ENCODE results near the gene SUPT5H. TPM values are rescaled to one million over a fixed set of nuclear protein-coding genes. Genes with fewer than 3 reads are reported as not detected.

Gene SUPT5H
- total RNA-seq, 1 donor from 2014 or later: 79.9 TPM

DNA sequence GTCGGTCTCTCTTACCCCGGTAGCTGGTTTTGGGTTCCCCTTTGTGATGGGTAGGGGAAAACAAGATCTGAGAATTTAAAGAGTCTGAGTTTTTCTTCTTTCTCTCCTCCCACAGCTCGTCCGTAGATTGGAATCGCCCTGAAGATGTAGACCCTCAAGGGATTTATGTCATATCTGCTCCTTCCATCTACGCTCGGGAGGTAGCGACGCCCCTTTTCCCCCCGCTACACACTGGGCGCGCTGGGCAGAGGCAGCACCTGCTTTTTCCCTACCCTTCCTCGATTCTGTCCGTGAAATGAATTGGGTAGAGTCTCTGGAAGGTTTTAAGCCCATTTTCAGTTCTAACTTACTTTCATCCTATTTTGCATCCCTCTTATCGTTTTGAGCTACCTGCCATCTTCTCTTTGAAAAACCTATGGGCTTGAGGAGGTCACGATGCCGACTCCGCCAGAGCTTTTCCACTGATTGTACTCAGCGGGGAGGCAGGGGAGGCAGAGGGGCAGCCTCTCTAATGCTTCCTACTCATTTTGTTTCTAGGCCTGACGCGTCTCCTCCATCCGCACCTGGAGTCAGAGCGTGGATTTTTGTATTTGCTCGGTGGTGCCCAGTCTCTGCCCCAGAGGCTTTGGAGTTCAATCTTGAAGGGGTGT is 62.5 kb downstream of the SUPT5H start:
- intact Hi-C loops (cut with DNase I): no loop called here
- no peak for DNase-seq (ENCODE audit: low spot score)

DNA sequence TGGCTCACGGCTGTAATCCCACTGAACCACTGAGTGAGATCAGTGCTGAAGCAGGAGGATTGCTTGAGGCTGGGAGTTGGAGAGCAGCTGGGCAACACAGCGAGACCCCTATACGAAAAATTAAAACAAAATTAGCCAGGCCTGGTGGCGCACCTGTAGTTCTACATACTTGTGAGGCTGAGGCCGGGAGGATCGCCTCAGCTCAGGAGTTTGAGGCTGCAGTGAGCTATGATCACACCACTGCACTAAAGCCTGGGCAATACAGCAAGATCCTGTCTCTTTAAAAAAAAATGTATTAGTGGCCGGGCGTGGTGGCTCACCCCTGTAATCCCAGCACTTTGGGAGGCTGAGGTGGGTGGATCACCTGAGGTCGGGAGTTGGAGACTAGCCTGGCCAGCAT is 63.2 kb downstream of the SUPT5H start:
- intact Hi-C loops (cut with DNase I): no loop called here
- no peak for DNase-seq (ENCODE audit: low spot score)

DNA sequence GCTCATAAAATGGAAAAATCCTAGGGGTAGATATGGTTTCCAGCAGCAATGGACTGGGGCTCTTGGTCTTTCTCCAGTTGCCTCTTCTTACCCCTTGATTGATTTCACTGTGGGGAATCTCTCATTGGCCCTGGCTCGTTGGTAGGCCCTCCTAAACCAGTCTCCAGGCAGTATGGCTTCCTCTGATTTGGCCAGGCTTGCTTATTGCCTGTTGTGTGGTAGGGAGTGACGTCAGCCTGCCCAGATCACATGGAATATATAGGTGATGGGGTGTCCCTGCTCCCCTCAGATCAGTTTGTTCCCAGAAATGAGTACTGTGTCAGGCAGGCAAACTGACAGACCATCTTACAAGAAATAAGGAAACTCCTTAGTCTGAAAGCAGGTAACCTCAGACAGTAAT is 63.9 kb downstream of the SUPT5H start:
- intact Hi-C loops (cut with DNase I): no loop called here
- DNase-seq (ENCODE audit: low spot score): no peak

DNA sequence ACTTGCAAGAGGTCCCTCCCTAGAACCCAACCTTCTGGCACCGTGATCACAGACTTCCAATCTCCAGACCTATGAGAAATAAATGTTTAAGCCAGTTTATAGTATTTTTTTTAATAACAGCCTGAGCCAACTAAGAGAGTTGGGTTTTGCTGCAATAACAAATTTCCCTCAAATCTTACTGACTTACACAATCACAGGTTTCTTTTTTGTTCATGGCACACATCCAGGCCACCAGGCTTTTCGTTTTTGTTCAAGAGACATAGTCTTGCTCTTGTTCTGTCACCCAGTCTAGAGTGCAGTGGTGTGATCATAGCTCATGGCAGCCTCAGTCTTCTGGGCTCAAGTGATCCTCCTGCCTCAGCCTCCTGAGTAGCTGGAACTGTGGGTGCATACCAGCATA is 67.6 kb downstream of the SUPT5H start:
- intact Hi-C loops (cut with DNase I): no loop called here

DNA sequence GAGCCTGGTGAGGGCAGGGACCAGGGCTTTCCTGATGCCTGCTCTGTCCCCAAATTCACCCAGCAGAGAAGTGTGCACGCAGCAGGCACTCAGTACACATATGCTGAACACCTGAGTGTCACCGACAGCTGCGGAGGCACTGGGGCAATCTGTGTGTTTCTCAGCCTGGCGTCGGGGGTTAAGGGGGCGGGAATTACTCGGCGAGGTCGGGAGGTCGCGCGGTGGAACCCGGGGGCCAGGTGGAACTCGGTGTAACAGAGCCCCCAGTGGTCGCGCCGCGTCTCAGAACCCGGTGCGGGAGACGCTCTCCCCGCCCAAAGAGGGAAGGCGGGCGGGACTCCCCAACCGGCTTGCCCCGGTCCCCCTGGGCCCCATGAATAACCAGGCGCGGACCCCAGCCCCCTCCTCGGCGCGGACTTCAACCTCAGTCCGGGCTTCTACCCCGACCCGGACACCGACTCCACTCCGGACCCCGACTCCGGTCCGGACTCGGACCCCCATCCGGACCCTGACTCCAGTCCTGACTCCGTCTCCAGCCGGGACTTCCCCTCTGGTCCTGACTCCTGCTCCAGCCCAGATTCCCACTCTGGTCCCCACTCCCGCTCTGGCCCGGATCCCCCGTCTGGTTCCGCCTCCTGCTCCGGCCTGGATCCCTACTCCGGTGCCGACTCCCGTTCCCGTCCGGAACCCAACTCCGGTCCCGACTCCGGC is 69.6 kb downstream of the SUPT5H start, which contains the start of gene SELENOV:
SELENOV (plus strand) TSS at position 300 of the 711 bp plus-strand sequence; CDS start at position 374, 74 bp downstream.
- intact Hi-C loops (cut with DNase I): no loop called here
- DNase-seq (ENCODE audit: low spot score): no peak

More for the DNA sequence above, 67.6 kb downstream of the SUPT5H start:
- DNase-seq (ENCODE audit: low spot score): no peak

DNA sequence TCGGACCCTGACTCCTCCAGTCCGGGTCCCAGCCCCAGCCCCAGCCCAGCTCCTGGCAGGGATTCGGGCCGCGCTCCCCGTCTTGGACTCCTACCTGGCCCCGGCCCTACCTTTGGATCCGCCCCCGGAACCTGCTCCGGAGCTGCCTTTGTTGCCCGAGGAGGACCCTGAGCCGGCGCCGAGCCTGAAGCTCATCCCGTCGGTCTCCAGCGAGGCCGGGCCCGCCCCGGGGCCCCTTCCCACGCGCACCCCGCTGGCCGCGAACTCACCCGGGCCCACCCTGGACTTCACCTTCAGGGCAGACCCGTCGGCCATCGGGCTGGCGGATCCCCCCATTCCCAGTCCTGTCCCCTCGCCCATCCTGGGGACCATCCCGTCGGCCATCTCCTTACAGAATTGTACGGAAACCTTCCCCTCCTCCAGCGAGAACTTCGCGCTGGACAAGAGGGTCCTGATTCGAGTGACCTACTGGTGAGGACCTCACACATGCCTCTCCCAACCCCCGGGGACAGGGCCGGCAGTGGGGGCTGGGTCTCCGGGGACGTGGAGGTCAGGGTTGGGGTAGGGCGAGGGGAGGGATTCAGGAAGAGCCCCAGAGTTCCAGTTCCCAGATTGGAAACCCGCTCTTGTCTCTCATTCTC is 70.3 kb downstream of the SUPT5H start:
- intact Hi-C loops (cut with DNase I): no loop called here
- no peak for DNase-seq (ENCODE audit: low spot score)

DNA sequence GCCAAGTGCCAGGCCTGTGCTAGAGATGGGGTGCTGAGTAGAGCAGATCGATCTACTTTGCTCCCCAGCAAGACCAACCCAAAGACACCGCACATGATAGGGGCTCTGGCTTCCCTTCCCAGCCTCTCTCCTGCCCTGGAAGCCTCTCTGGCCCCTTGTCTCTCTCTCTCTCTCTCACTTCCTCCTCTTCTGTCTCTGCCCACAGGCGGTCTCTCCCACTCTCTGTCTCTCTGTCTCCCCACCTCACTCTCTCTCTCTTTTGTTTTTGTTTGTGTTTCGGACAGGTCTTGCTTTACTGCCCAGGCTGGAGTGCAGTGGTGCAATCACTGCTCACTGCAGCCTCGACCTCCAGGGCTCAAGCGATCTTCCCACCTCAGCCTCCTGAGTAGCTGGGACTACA is 70.9 kb downstream of the SUPT5H start:
- intact Hi-C loops (cut with DNase I): no loop called here
- no peak for DNase-seq (ENCODE audit: low spot score)

DNA sequence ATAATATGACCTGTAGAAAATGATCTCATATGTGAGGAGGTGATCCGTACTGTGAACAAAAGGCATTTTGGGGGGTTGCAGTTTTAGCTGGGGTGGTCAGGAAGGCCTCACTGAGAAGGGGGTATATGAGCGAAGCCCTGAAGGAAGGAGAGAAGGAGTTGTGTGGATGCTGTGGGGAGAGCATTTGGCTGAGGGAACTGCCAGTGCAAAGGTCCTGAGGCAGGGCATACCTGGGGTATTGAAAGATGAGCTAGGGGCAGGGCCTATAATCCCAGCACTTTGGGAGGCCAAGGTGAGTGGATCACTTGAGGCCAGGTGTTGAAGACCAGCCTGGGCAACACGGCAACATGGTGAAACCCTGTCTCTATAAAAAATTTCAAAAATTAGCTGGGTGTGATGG is 72.0 kb downstream of the SUPT5H start:
- intact Hi-C loops (cut with DNase I): no loop called here
- no peak for DNase-seq (ENCODE audit: low spot score)

DNA sequence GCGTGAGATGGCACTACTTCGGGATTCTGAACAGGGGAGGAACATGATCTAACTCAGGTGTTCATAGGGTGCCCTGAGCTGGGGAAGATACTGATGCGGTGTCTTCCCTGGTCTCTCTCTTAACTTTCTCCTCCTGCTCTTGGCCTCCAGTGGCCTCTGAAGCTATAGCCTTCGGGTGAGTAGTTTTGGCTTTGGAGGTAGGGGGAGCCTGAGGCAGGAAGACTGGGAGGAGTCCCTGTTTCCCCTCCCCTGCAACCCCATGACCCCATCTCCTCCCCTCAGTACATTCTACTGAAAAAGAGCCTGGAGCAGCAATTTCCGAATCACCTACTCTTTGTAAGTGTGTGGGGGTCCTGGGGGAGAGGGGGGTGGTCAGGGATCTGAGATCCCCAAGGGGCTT is 73.1 kb downstream of the SUPT5H start:
- DNase-seq (ENCODE audit: low spot score): no peak
- intact Hi-C loops (cut with DNase I): no loop called here

DNA sequence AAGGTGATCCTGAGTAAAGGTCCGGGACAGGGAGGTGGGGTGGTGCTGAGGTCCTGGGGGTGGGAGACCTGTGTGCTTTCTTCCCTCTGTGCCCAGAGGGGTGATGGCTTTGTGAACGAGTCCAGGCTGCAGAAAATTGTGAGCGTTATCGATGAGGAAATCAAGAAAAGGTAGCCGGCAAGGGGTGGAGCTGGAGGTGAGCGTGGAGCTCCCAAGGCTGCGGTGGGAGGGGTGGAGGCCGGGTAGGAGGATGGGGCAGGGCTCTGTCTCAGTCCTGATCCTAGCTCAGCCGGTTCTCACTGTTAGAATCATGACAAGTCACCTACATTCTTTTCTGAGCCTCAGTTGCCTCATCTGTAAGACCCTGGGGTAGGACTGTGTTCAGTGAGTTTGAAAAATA is 73.6 kb downstream of the SUPT5H start:
- DNase-seq (ENCODE audit: low spot score): no peak
- intact Hi-C loops (cut with DNase I): no loop called here

DNA sequence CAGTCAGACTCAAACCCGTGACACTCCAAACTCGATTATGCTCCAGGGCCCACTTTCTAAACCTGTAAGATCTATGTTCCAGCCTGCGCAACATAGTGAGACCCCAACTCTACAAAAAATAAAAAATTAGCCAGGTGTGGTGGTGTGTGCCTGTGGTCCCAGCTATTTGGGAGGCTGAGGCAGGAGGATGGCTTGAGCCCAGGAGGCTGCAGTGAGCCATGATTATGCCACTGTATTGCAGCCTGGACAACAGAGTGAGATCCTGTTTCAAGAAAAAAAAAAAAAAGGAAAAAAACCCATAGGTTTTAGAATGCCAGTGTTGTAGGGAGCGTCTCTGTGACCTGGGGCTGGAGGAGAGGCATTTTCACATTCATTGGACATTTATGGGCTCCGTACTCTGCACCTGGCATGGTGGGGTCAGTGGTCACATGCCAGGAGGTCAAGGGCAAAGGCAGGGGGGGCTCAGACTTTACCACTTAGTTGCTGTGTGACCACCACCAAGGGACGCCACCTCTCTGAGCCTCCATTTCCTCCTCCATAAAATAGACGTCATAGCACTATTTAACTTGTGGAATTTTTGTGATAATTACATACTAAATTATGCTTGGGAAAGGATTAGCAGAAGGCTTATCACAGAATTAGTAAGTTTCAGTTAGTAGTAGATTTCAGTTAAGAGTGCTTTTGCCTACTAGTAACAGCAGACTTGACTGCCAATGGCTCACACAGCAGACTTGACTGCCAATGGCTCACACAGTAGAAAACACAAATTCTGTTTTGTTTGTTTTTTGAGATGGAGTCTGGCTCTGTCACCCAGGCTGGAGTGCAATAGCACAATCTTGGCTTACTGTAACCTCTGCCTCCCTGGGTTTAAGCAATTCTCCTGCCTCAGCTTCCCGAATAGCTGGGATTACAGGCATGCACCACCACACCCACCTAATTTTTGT is 75.4 kb downstream of the SUPT5H start:
- intact Hi-C loops (cut with DNase I): no loop called here
- no peak for DNase-seq (ENCODE audit: low spot score)

DNA sequence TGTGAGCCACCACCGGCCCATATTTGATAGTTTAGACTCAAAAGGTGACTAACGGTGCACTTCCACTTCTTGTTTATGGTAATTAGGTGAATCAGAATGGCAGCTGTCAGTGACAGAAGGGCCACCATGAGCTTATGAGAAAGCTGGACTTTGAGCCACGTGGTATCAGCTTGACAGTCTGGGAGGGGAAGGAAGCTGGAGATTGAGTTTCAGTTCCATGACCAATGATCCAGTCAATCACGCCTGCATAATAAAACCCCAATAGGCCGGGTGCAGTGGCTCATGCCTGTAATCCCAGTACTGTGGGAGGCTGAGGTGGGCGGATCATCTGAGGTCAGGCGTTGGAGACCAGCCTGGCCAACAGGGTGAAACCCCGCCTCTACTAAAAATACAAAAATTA is 79.1 kb downstream of the SUPT5H start:
- intact Hi-C loops (cut with DNase I): no loop called here
- DNase-seq (ENCODE audit: low spot score): no peak

DNA sequence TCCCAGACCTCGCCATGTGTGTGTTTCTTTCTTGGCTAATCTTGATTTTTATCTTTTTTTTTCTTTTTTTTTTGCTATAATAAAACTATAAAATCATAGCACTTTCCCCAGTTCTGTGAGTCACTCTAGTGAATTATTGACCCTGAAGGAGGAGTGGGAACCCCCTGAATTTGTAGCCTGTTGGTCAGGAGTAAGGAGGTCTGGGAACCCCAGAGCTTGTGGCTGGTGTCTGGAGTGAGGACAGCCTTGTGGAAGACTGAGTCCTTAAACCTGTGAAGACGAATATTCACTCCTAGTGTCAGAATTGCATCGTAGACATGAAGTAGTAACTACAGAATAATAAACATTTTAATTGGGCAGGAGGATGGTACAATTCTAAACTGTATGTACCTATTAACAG is 79.8 kb downstream of the SUPT5H start:
- DNase-seq (ENCODE audit: low spot score): no peak
- intact Hi-C loops (cut with DNase I): no loop called here

Small RNA genes lying within 50 kb of the gene (microRNA-seq; reads per million reads assigned to microRNA genes)
- gene MIR4530: not detected

Other genes starting within 250 kb of the SUPT5H start
- gene NCCRP1, start 248.6 kb upstream of the SUPT5H start, total RNA-seq: not detected
- not detected for gene SYCN, start 241.3 kb upstream of the SUPT5H start, total RNA-seq
- not detected for gene IFNL3, start 200.6 kb upstream of the SUPT5H start, total RNA-seq
- not detected for gene IFNL4, start 196.7 kb upstream of the SUPT5H start, total RNA-seq
- gene IFNL2, start 177.2 kb upstream of the SUPT5H start, total RNA-seq: not detected
- not detected for gene IFNL1, start 149.2 kb upstream of the SUPT5H start, total RNA-seq
- gene LRFN1, start 124.7 kb upstream of the SUPT5H start, total RNA-seq: 0.27 TPM
- gene GMFG, start 109.5 kb upstream of the SUPT5H start, total RNA-seq: 17.5 TPM
- 65.8 TPM for gene SAMD4B, start 103.2 kb upstream of the SUPT5H start, total RNA-seq
- gene PAF1, start 54.5 kb upstream of the SUPT5H start, total RNA-seq: 38.0 TPM
- gene MED29, start 54.2 kb upstream of the SUPT5H start, total RNA-seq: 26.3 TPM
- 53.0 TPM for gene ZFP36, start 38.7 kb upstream of the SUPT5H start, total RNA-seq
- 25.1 TPM for gene PLEKHG2, start 32.9 kb upstream of the SUPT5H start, total RNA-seq
- gene RPS16, start 9.6 kb upstream of the SUPT5H start, total RNA-seq: 1,084 TPM
- 62.0 TPM for gene TIMM50, start 35.3 kb downstream of the SUPT5H start, total RNA-seq
- gene DLL3, start 53.4 kb downstream of the SUPT5H start, total RNA-seq: not detected
- not detected for gene SELENOV, start 69.6 kb downstream of the SUPT5H start, total RNA-seq
- gene EID2B, start 87.3 kb downstream of the SUPT5H start, total RNA-seq: 2.8 TPM
- gene EID2, start 94.6 kb downstream of the SUPT5H start, total RNA-seq: 11.4 TPM
- not detected for gene LGALS13, start 156.9 kb downstream of the SUPT5H start, total RNA-seq
- gene LGALS16, start 210.3 kb downstream of the SUPT5H start, total RNA-seq: not detected

Measured in cardiac septum (tissue), 1 donor.